CD8-positive, alpha-beta memory T cell (primary cell): ENCODE results near the gene GMDS. TPM values are rescaled to one million over a fixed set of nuclear protein-coding genes. Genes with fewer than 3 reads are reported as not detected.

Experiments
- CTCF ChIA-PET: fragments of 350-600 bp; sonication (Branson Sonifier 250); formaldehyde crosslinking; loops from one replicate; lab custom pipeline; 2021; ENCODE audit warnings: antibody characterized with exemption; lab: Charles Lee
- POLR2A ChIA-PET: fragments of 350-600 bp; sonication (Branson Sonifier 250); formaldehyde crosslinking; loops from one replicate; lab custom pipeline; 2021; ENCODE audit warnings: antibody characterized with exemption; lab: Charles Lee
- DNase-seq, 5 donors: peaks; one replicate each; pipeline versions ENCODE4 v3.0.0 to v3.0.0-alpha.2; 2020 to 2022; ENCODE audit warnings: mixed read lengths in 1 of 5
- H3K27ac ChIP-seq: one replicate; pipeline ENCODE4 v1.7.0; 2013; ENCODE audit warnings: low read depth, mild to moderate bottlenecking, low read length, moderate library complexity
- H3K27me3 ChIP-seq: 2 replicates; pipeline ENCODE4 v1.7.0; 2013; ENCODE audit warnings: low read length, mild to moderate bottlenecking; ENCODE audit not compliant: insufficient read depth, poor library complexity, severe bottlenecking
- H3K36me3 ChIP-seq: 2 replicates; pipeline ENCODE4 v1.7.0; 2013; ENCODE audit warnings: mild to moderate bottlenecking, low read length, moderate library complexity; ENCODE audit not compliant: insufficient read depth
- H3K4me1 ChIP-seq: 2 replicates; pipeline ENCODE4 v1.7.0; 2013; ENCODE audit warnings: mild to moderate bottlenecking, low read length, moderate library complexity; ENCODE audit not compliant: insufficient read depth
- H3K4me3 ChIP-seq: 2 replicates; pipeline ENCODE4 v1.7.0; 2013; ENCODE audit warnings: mild to moderate bottlenecking, low read length
- H3K9me3 ChIP-seq: 2 replicates; pipeline ENCODE4 v1.7.0; 2013; ENCODE audit warnings: mild to moderate bottlenecking, low read length
- H3K27ac Mint-ChIP-seq, 8 donors: one replicate each; pipeline ENCODE4 v1.8.0; 2020 to 2021; ENCODE audit warnings: mixed read lengths in 8 of 8, mild to moderate bottlenecking in 6 of 8, inconsistent platforms in 3 of 8, moderate library complexity in 3 of 8
- H3K27me3 Mint-ChIP-seq, 2 donors: one replicate each; pipeline ENCODE4 v1.8.0; 2020 to 2021; ENCODE audit warnings: mixed read lengths in 2 of 2, mild to moderate bottlenecking in 1 of 2, moderate library complexity in 1 of 2
- H3K36me3 Mint-ChIP-seq, 3 donors: one replicate each; pipeline ENCODE4 v1.8.0; 2020 to 2021; ENCODE audit warnings: mixed read lengths in 3 of 3, inconsistent platforms in 1 of 3, mild to moderate bottlenecking in 1 of 3
- H3K4me1 Mint-ChIP-seq, 3 donors: one replicate each; pipeline ENCODE4 v1.8.0; 2020 to 2021; ENCODE audit warnings: mixed read lengths in 3 of 3, inconsistent platforms in 1 of 3, mild to moderate bottlenecking in 1 of 3
- H3K4me3 Mint-ChIP-seq, 7 donors: one replicate each; pipeline ENCODE4 v1.8.0; 2020 to 2021; ENCODE audit warnings: mixed read lengths in 7 of 7, mild to moderate bottlenecking in 6 of 7, moderate library complexity in 4 of 7, inconsistent platforms in 2 of 7
- H3K9me3 Mint-ChIP-seq, 5 donors: one replicate each; pipeline ENCODE4 v1.8.0; 2020 to 2022; ENCODE audit warnings: mixed read lengths in 5 of 5, mild to moderate bottlenecking in 3 of 5, moderate library complexity in 2 of 5, inconsistent platforms in 1 of 5
- polyA plus RNA-seq: library from polyadenylated mRNA; unstranded; fragments of 300-500 nt; fragmentation: Illumina TruSeq; gene quantifications from one replicate; pipeline ENCODE4 v1.2.3, GENCODE V29; 2021
- total RNA-seq, 2 experiments: library from RNA; stranded (reverse); gene quantifications; one replicate each; pipeline ENCODE4 v1.2.3, GENCODE V29; 2021

The GMDS gene
- total and polyA plus RNA-seq, 3 experiments from 2014 or later, result 16.4 to 33.4 (median 28.6) TPM

DNA sequence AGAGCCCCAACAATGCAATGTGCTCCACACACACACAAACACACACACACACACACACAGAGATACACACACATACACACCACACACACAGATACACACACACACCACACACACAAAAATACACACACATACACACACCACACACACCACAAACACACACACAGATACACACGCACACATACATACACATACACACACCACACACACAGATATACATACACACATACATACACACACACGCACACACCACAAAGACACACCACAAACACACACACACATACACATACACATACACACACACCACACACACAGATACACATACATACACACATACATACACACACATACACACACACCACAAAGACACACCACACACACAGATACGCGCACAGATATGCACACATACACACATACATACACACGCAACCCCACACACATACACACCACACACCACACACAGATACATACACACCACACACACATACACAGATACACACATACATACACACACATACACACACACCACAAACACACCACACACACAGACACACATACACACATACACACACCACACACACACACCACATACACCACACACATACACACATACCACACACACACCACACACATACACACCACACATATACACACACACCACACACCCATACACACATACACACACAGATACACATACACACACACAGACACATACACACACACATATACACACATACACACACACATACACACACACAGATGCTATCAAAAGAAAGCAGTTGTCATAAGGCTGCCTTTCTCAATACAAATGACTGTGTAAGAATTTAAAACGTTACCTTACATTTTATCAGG is 507.7 kb downstream of the GMDS start:
- no peaks in the 10 kb centered on the region for H3K4me1 ChIP-seq
- ChIA-PET POLR2A (no interaction called here), CTCF (no interaction called here)

DNA sequence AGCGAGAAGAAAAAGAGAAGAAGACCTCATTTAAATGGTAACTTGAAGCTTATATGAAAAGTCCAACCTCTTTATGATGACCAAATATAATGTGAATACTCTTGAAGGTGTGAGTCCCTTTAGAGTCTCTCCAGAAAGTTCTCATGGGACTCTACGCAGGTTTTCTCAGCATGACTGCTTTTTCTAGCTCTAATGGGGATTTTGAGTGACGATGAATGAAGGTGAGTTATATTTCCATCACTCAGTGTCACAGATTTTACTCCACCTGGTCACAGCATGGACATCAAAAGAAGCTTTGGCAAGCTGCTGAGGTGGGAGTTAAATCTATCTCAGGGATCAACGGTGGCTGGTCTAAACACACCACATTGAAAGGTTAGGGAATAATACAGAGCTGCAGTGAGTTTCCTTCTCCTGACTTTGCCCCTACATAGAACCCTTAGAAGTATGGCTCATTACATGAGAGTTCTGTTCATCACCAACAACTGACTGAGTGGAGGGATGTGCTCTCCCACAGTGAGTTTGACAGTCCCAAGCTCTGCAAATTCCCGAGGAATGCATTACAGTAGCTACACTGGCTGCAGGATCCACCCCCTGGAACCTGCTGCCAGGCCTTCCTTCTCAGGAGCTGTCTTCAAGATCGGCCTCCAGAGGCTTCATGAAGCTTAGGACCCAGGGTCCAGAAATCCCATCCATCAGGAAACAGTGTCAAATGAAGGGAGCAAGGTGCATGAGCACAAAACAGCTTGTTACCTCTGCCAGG is 508.9 kb downstream of the GMDS start:
- Histone ChIP-seq H3K27me3 (no peaks in the 10 kb centered on the region), H3K4me3 (no peak overlapping the region), H3K4me1 (no peaks in the 10 kb centered on the region), H3K27ac (no peak overlapping the region), H3K9me3 (no peaks in the 10 kb centered on the region), H3K36me3 (no peaks in the 10 kb centered on the region)
- peaks cover 0 to 2% (median 0%) of the 10 kb centered on the region in 5 donors for H3K9me3 Mint-ChIP-seq
- H3K4me1 Mint-ChIP-seq, result no peaks in the 10 kb centered on the region
- no peak overlapping the region for H3K27ac Mint-ChIP-seq
- ChIA-PET CTCF (no interaction called here), POLR2A (no interaction called here)
- H3K4me3 Mint-ChIP-seq, result no peak overlapping the region
- no peak for DNase-seq
- peaks cover 5 to 7% (median 5%) of the 10 kb centered on the region in 3 donors for H3K36me3 Mint-ChIP-seq
- H3K27me3 Mint-ChIP-seq, result peaks cover 0 to 1% of the 10 kb centered on the region in 2 donors

More for the DNA sequence above, 507.7 kb downstream of the GMDS start:
- H3K27me3 Mint-ChIP-seq, result peaks cover 0 to 1% of the 10 kb centered on the region in 2 donors
- H3K27ac ChIP-seq, result no peak overlapping the region
- H3K9me3 Mint-ChIP-seq, result no peaks in the 10 kb centered on the region
- no peak overlapping the region for H3K27ac Mint-ChIP-seq
- no peaks in the 10 kb centered on the region for H3K4me1 Mint-ChIP-seq
- H3K27me3 ChIP-seq, result no peaks in the 10 kb centered on the region
- no peak overlapping the region for H3K4me3 Mint-ChIP-seq
- no peak for DNase-seq
- H3K36me3 ChIP-seq, result no peaks in the 10 kb centered on the region
- H3K4me3 ChIP-seq, result no peak overlapping the region
- peaks cover 7 to 10% (median 9%) of the 10 kb centered on the region in 3 donors for H3K36me3 Mint-ChIP-seq
- no peaks in the 10 kb centered on the region for H3K9me3 ChIP-seq

DNA sequence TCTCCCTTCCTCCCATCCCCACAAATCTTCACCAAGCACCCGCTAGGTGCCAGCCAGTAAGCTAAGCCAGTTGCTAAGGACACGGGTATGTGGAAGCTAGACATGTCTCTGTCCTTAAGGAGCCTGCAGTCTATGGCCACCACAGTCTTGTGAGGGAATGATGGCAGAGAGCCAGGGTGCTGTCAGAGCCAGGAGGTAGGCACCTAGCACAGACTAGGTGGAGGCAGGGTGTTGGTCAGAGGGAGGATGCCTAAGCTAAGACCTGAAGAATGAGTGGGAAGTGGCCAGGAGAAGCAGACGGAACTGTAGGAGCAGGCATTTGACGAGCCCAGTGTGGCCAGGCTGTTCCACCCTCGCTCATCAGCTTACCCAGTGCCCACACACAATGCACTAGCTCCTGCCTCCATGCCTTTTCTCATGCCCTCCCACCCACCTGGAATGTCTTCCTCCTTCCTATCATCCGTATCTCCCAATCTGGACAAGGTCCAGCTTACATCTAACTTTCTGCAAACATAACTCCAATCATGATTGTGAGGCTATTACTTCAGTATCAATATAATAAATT is 510.1 kb downstream of the GMDS start:
- H3K4me3 Mint-ChIP-seq, result no peak overlapping the region
- no peak overlapping the region for H3K27ac ChIP-seq

GRCh38 chr6:1730882-1731281 is 514.5 kb downstream of the GMDS start:
- no peaks in the 10 kb centered on the region for H3K27me3 ChIP-seq
- no peak overlapping the region for H3K27ac ChIP-seq
- no peaks in the 10 kb centered on the region for H3K4me1 Mint-ChIP-seq
- H3K36me3 Mint-ChIP-seq, result peaks cover 6 to 27% (median 16%) of the 10 kb centered on the region in 3 donors
- CTCF ChIA-PET, result no interaction called here
- DNase-seq, result no peak
- H3K4me3 ChIP-seq, result no peak overlapping the region
- peak overlapping the region in 1 of 8 donors; percentile 46 for H3K27ac Mint-ChIP-seq
- H3K9me3 Mint-ChIP-seq, result peaks cover 0 to 4% (median 2%) of the 10 kb centered on the region in 5 donors
- H3K4me1 ChIP-seq, result no peaks in the 10 kb centered on the region
- H3K27me3 Mint-ChIP-seq, result peaks cover 0 to 3% of the 10 kb centered on the region in 2 donors
- POLR2A ChIA-PET, result no interaction called here
- H3K36me3 ChIP-seq, result no peaks in the 10 kb centered on the region
- H3K4me3 Mint-ChIP-seq, result no peak overlapping the region
- no peaks in the 10 kb centered on the region for H3K9me3 ChIP-seq

More for the DNA sequence above, 510.1 kb downstream of the GMDS start:
- Histone ChIP-seq H3K9me3 (no peaks in the 10 kb centered on the region), H3K27me3 (no peaks in the 10 kb centered on the region), H3K4me3 (no peak overlapping the region), H3K36me3 (no peaks in the 10 kb centered on the region), H3K4me1 (no peaks in the 10 kb centered on the region)
- ChIA-PET POLR2A (no interaction called here), CTCF (no interaction called here)
- no peak for DNase-seq
- Mint-ChIP-seq H3K27me3 (peaks cover 0 to 1% of the 10 kb centered on the region in 2 donors), H3K36me3 (peaks cover 2 to 17% (median 6%) of the 10 kb centered on the region in 3 donors), H3K4me1 (no peaks in the 10 kb centered on the region), H3K9me3 (peaks cover 0 to 4% (median 2%) of the 10 kb centered on the region in 5 donors), H3K27ac (peak overlapping the region in 1 of 8 donors; percentile 23)

DNA sequence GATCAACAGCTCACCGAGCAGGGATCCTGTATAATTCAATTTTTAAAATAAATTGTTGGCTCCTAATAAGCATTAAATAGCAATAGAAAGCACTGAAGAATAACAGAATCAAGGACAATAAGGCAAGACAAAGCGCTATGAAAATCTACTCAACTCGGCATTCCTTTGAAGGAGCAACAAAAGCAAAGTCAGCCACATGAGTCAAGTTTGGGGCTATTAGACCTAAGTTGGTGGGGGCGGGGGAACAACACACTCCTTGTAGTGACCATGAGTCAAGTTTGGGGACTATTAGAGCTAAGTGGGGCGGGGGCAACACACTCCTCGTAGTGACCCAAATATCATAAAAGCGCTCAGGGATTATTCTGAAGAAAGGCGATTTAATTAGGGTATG is 515.7 kb downstream of the GMDS start:
- POLR2A ChIA-PET, result no interaction called here
- peaks cover 0 to 4% (median 2%) of the 10 kb centered on the region in 5 donors for H3K9me3 Mint-ChIP-seq
- H3K4me1 ChIP-seq, result no peaks in the 10 kb centered on the region
- H3K27me3 ChIP-seq, result no peaks in the 10 kb centered on the region
- H3K4me1 Mint-ChIP-seq, result no peaks in the 10 kb centered on the region
- no peaks in the 10 kb centered on the region for H3K9me3 ChIP-seq
- no peak overlapping the region for H3K4me3 Mint-ChIP-seq
- no peak for DNase-seq
- H3K27ac Mint-ChIP-seq, result no peak overlapping the region
- H3K36me3 Mint-ChIP-seq, result peaks cover 15 to 38% (median 27%) of the 10 kb centered on the region in 3 donors
- no peaks in the 10 kb centered on the region for H3K36me3 ChIP-seq
- H3K27ac ChIP-seq, result no peak overlapping the region
- CTCF ChIA-PET, result no interaction called here
- no peak overlapping the region for H3K4me3 ChIP-seq
- peaks cover 0 to 1% of the 10 kb centered on the region in 2 donors for H3K27me3 Mint-ChIP-seq

GRCh38 chr6:1729133-1729749 is 516.2 kb downstream of the GMDS start:
- no peaks in the 10 kb centered on the region for H3K36me3 ChIP-seq
- H3K36me3 Mint-ChIP-seq, result peaks cover 16 to 43% (median 32%) of the 10 kb centered on the region in 3 donors
- no peaks in the 10 kb centered on the region for H3K4me1 ChIP-seq
- no peak overlapping the region for H3K4me3 Mint-ChIP-seq
- no peaks in the 10 kb centered on the region for H3K4me1 Mint-ChIP-seq
- H3K27me3 ChIP-seq, result no peaks in the 10 kb centered on the region
- CTCF ChIA-PET, result no interaction called here
- POLR2A ChIA-PET, result no interaction called here
- no peak overlapping the region for H3K27ac Mint-ChIP-seq
- H3K27me3 Mint-ChIP-seq, result peaks cover 0 to 1% of the 10 kb centered on the region in 2 donors
- no peak for DNase-seq
- no peak overlapping the region for H3K27ac ChIP-seq
- no peaks in the 10 kb centered on the region for H3K9me3 ChIP-seq
- H3K9me3 Mint-ChIP-seq, result peaks cover 0 to 4% (median 2%) of the 10 kb centered on the region in 5 donors
- H3K4me3 ChIP-seq, result no peak overlapping the region

DNA sequence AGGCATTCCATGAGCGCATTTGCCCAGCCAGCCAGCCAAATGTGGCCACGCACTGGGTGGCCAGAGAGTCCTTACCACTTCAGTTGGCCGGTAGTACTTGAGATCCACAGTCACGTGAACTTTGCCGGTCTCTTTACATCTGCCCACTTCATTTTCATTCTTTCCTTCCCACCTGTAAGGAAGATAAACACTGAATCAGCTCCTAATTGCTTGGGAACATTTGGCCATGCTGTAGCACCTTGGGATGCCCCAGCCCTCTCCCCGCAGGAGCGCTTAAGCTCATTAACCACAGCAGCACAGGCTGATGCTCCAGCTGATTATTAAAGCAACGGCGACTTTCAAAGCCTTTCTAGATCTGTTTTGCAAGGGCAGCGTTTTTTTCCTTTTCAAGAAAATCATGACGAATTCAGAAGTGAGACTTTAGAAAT is 519.0 kb downstream of the GMDS start:
- Histone ChIP-seq H3K27me3 (no peaks in the 10 kb centered on the region), H3K36me3 (no peaks in the 10 kb centered on the region), H3K4me3 (no peak overlapping the region), H3K27ac (no peak overlapping the region), H3K4me1 (no peaks in the 10 kb centered on the region), H3K9me3 (no peaks in the 10 kb centered on the region)
- Mint-ChIP-seq H3K36me3 (peaks cover 20 to 41% (median 33%) of the 10 kb centered on the region in 3 donors), H3K27ac (no peak overlapping the region), H3K4me3 (no peak overlapping the region), H3K4me1 (no peaks in the 10 kb centered on the region), H3K27me3 (peaks cover 0 to 1% of the 10 kb centered on the region in 2 donors), H3K9me3 (peaks cover 0 to 4% (median 0%) of the 10 kb centered on the region in 5 donors)
- ChIA-PET CTCF (no interaction called here), POLR2A (no interaction called here)
- no peak for DNase-seq
